ENCODE data around the gene TBC1D9.

GRCh38 chr4:140662082-140662869 lies 93.9 kb downstream of the TBC1D9 start:
- no peak for TF ChIP-seq POLR2A (IDR thresholded peaks at IDR 0.05)
- TF ChIP-seq, protein P1, sequence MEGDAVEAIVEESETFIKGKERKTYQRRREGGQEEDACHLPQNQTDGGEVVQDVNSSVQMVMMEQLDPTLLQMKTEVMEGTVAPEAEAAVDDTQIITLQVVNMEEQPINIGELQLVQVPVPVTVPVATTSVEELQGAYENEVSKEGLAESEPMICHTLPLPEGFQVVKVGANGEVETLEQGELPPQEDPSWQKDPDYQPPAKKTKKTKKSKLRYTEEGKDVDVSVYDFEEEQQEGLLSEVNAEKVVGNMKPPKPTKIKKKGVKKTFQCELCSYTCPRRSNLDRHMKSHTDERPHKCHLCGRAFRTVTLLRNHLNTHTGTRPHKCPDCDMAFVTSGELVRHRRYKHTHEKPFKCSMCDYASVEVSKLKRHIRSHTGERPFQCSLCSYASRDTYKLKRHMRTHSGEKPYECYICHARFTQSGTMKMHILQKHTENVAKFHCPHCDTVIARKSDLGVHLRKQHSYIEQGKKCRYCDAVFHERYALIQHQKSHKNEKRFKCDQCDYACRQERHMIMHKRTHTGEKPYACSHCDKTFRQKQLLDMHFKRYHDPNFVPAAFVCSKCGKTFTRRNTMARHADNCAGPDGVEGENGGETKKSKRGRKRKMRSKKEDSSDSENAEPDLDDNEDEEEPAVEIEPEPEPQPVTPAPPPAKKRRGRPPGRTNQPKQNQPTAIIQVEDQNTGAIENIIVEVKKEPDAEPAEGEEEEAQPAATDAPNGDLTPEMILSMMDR (IDR thresholded peaks at IDR 0.05 in 4 of 5, conservative IDR thresholded peaks at IDR 0.05 in 1 of 5), result no peak
